Measurements from ENCODE around the gene TBX4. TPM values are rescaled to one million over a fixed set of nuclear protein-coding genes. Genes with fewer than 3 reads are reported as not detected.

TBX4 gene
- total and polyA plus RNA-seq, 2 of the 13 experiments (the other 11 are each of a cell fraction or from before 2014, with no cell fraction given) = 0.11 to 1.1 TPM

DNA sequence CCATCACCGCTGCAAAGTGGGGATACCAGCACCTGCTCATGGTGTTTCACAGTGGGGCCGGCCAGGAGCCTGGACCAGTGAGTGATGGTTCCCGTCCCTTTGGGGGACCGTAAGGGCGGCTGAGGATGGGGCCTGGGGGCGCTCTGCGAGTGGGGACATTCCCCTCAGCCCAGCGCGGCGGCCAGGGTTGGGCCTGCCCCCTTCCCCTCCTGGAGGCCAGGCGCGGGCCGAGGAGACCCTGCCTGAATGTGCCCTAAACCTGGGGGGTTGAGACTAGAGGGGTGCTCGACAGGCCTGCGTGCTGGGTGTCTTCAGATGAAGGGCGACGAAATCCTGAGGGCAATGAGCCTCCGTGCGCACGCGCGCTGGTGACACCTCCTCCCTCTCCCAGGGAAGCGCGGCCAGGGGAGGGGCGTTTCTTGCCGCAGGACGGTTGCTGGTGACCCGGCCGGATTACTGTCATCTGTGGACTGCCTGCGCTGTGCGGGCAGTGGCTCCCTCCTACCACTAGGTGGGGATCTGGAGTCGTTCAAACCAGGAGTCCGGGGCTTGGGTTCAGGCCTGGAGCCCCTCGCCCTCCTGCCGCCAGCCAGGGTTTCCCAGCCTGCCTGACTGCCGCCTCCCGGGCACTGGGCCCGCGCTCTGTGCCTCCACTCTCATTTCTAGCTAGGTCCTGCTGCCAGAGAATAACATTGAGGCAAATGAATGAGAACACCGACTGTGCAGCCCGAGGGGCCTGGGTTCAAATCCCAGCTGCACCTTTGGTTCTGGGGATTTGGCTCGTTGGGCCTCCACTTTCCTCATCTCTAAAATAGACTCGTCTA is 35.5 kb upstream of the TBX4 start (continued):
- TF ChIP-seq, protein P1, sequence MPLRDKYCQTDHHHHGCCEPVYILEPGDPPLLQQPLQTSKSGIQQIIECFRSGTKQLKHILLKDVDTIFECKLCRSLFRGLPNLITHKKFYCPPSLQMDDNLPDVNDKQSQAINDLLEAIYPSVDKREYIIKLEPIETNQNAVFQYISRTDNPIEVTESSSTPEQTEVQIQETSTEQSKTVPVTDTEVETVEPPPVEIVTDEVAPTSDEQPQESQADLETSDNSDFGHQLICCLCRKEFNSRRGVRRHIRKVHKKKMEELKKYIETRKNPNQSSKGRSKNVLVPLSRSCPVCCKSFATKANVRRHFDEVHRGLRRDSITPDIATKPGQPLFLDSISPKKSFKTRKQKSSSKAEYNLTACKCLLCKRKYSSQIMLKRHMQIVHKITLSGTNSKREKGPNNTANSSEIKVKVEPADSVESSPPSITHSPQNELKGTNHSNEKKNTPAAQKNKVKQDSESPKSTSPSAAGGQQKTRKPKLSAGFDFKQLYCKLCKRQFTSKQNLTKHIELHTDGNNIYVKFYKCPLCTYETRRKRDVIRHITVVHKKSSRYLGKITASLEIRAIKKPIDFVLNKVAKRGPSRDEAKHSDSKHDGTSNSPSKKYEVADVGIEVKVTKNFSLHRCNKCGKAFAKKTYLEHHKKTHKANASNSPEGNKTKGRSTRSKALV (CRISPR knock-in tag; IDR thresholded peaks at IDR 0.05) = peak; percentile 53; the same call in 1 of the 2 replicates
- TF ChIP-seq ZNF777 (CRISPR knock-in tag; IDR thresholded peaks at IDR 0.05) (peak; percentile 34), MTA1 (CRISPR knock-in tag; IDR thresholded peaks at IDR 0.05; ENCODE audit: borderline replicate concordance) (peak; percentile 52; the same call in 1 of the 2 replicates), AGO2 (optimal IDR thresholded peaks at IDR 0.05; ENCODE audit: low read depth, low read length) (peak; percentile 86), IRF2 (CRISPR knock-in tag; IDR thresholded peaks at IDR 0.05) (peak; percentile 75; the same call in 1 of the 2 replicates), ZMYM3 (CRISPR knock-in tag; IDR thresholded peaks at IDR 0.05) (peak; percentile 60; the same call in 1 of the 2 replicates), ZNF839 (CRISPR knock-in tag; IDR thresholded peaks at IDR 0.05; ENCODE audit: borderline replicate concordance) (0 out of 2 replicates have a peak, but pooled peaks have one; percentile 13), ZFP41 (CRISPR knock-in tag; IDR thresholded peaks at IDR 0.05; ENCODE audit: borderline replicate concordance) (0 out of 2 replicates have a peak, but pooled peaks have one; percentile 19), ZBTB7B (CRISPR knock-in tag; IDR thresholded peaks at IDR 0.05) (peak; percentile 72), HDAC1 (CRISPR knock-in tag; IDR thresholded peaks at IDR 0.05) (peak; percentile 82), LCORL (IDR thresholded peaks at IDR 0.05) (no peak), LCORL (CRISPR knock-in tag; IDR thresholded peaks at IDR 0.05) (0 out of 2 replicates have a peak, but pooled peaks have one; percentile 52), TOPORS (CRISPR knock-in tag; IDR thresholded peaks at IDR 0.05) (peak; percentile 61; the same call in 1 of the 2 replicates), ZSCAN29 (CRISPR knock-in tag; conservative IDR thresholded peaks at IDR 0.05) (no peak), SAP130 (CRISPR knock-in tag; IDR thresholded peaks at IDR 0.05; ENCODE audit: low read depth) (peak; percentile 71), RXRB (CRISPR knock-in tag; IDR thresholded peaks at IDR 0.05; ENCODE audit: borderline replicate concordance) (peak; percentile 40; the same call in 1 of the 2 replicates), NR2C2 (CRISPR knock-in tag; IDR thresholded peaks at IDR 0.05; ENCODE audit: borderline replicate concordance) (peak; percentile 12; the same call in 1 of the 2 replicates), SMAD3 (CRISPR knock-in tag; IDR thresholded peaks at IDR 0.05) (0 out of 2 replicates have a peak, but pooled peaks have one; percentile 57)
- TF ChIP-seq, protein P2, sequence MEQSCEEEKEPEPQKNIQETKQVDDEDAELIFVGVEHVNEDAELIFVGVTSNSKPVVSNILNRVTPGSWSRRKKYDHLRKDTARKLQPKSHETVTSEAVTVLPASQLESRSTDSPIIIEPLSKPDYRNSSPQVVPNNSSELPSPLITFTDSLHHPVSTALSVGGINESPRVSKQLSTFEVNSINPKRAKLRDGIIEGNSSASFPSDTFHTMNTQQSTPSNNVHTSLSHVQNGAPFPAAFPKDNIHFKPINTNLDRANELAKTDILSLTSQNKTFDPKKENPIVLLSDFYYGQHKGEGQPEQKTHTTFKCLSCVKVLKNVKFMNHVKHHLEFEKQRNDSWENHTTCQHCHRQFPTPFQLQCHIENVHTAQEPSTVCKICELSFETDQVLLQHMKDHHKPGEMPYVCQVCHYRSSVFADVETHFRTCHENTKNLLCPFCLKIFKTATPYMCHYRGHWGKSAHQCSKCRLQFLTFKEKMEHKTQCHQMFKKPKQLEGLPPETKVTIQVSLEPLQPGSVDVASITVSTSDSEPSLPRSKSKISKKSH (CRISPR knock-in tag; IDR thresholded peaks at IDR 0.05; ENCODE audit: borderline replicate concordance) = peak; percentile 64; the same call in 1 of the 2 replicates
- TF ChIP-seq, protein P3, sequence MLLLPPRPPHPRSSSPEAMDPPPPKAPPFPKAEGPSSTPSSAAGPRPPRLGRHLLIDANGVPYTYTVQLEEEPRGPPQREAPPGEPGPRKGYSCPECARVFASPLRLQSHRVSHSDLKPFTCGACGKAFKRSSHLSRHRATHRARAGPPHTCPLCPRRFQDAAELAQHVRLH (CRISPR knock-in tag; IDR thresholded peaks at IDR 0.05; ENCODE audit: borderline replicate concordance, low read depth) = peak; percentile 92; the same call in 1 of the 2 replicates
- TF ChIP-seq, protein P4, sequence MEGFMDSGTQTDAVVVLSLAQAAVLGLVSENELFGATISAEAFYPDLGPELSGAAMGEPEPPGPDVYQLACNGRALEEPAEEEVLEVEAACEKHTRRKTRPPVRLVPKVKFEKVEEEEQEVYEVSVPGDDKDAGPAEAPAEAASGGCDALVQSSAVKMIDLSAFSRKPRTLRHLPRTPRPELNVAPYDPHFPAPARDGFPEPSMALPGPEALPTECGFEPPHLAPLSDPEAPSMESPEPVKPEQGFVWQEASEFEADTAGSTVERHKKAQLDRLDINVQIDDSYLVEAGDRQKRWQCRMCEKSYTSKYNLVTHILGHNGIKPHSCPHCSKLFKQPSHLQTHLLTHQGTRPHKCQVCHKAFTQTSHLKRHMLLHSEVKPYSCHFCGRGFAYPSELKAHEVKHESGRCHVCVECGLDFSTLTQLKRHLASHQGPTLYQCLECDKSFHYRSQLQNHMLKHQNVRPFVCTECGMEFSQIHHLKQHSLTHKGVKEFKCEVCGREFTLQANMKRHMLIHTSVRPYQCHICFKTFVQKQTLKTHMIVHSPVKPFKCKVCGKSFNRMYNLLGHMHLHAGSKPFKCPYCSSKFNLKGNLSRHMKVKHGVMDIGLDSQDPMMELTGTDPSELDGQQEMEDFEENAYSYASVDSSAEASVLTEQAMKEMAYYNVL (CRISPR knock-in tag; IDR thresholded peaks at IDR 0.05; ENCODE audit: borderline replicate concordance) = peak; percentile 84
- TF ChIP-seq, protein P5, sequence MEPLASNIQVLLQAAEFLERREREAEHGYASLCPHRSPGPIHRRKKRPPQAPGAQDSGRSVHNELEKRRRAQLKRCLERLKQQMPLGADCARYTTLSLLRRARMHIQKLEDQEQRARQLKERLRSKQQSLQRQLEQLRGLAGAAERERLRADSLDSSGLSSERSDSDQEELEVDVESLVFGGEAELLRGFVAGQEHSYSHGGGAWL (CRISPR knock-in tag; IDR thresholded peaks at IDR 0.05) = 0 out of 2 replicates have a peak, but pooled peaks have one; percentile 13

Measured in HepG2 (cell line).